K562 (cell line): ENCODE results near the gene STMP1. TPM values are rescaled to one million over a fixed set of nuclear protein-coding genes. Genes with fewer than 3 reads are reported as not detected.
A peak's percentile ranks its signal among the peaks of the same experiment; 100 is the strongest.

Experiments used
- ARID2 ChIP-seq: fragments of 450-650 bp; IDR thresholded peaks from 2 replicates; pipeline ENCODE4 v1.6.1; 2017; ENCODE audit warnings: antibody characterized with exemption, mild to moderate bottlenecking
- CBFA2T3 ChIP-seq: fragments of 450-650 bp; IDR thresholded peaks from 2 replicates; pipeline ENCODE4 v1.6.1; 2017
- CEBPG ChIP-seq, 3 experiments: fragments of 200-800 bp in 1 of 3; sonication (Bioruptor generic) in 1 of 3; sonication (generic) in 1 of 3; formaldehyde crosslinking in 1 of 3; IDR thresholded peaks in 2 of 3; conservative IDR thresholded peaks in 1 of 3; 2 replicates each; pipeline versions ENCODE4 v1.6.1 to v1.8.0; 2016 to 2022; ENCODE audit warnings: missing compliant biosample characterization in 2 of 3, missing genetic modification characterization in 2 of 3, mild to moderate bottlenecking in 1 of 3, missing genetic modification reagents in 1 of 3
- CHAMP1 ChIP-seq: fragments of 450-650 bp; IDR thresholded peaks from 2 replicates; pipeline ENCODE4 v1.6.1; 2016; ENCODE audit warnings: mild to moderate bottlenecking
- IRF1 ChIP-seq: sonication (generic); formaldehyde crosslinking; IDR thresholded peaks from 2 replicates; pipeline ENCODE4 v1.8.0; 2022; ENCODE audit warnings: missing genetic modification reagents, mild to moderate bottlenecking, borderline replicate concordance
- KDM2B ChIP-seq: fragments of 250-450 bp; sonication (Bioruptor Pico); IDR thresholded peaks from 2 replicates; pipeline ENCODE4 v1.8.0; 2021; ENCODE audit warnings: mild to moderate bottlenecking, moderate library complexity
- MTA3 ChIP-seq: fragments of 450-650 bp; formaldehyde crosslinking; IDR thresholded peaks from 2 replicates; pipeline ENCODE4 v1.6.1; 2017; ENCODE audit warnings: mild to moderate bottlenecking, borderline replicate concordance
- NCOA4 ChIP-seq: fragments of 450-650 bp; IDR thresholded peaks from 2 replicates; pipeline ENCODE4 v1.6.1; 2018; ENCODE audit warnings: mild to moderate bottlenecking; ENCODE audit not compliant: partially characterized antibody
- SAP30 ChIP-seq: fragments of 200-600 bp; sonication (generic); IDR thresholded peaks from 2 replicates; pipeline ENCODE4 v1.6.1; 2012; ENCODE audit warnings: borderline replicate concordance, low read depth, mild to moderate bottlenecking, moderate library complexity, low read length, control low read depth, inconsistent platforms; ENCODE audit not compliant: insufficient read depth, poor library complexity, severe bottlenecking
- TBP ChIP-seq: optimal IDR thresholded peaks from 2 replicates; pipeline ENCODE3; 2011; ENCODE audit warnings: low read depth, low read length, improper control_type of control experiment
- TCF15 ChIP-seq: fragments of 250-450 bp; sonication (Bioruptor Pico); IDR thresholded peaks from 2 replicates; pipeline ENCODE4 v1.8.0; 2022; ENCODE audit warnings: moderate library complexity, mild to moderate bottlenecking, inconsistent platforms
- THRB ChIP-seq: fragments of 450-650 bp; formaldehyde crosslinking; conservative IDR thresholded peaks from 2 replicates; pipeline ENCODE4 v1.4.0; 2022; ENCODE audit warnings: mild to moderate bottlenecking, missing genetic modification characterization
- ZBTB12 ChIP-seq: fragments of 250-450 bp; sonication (Bioruptor Pico); IDR thresholded peaks from 2 replicates; pipeline ENCODE4 v1.4.0; 2020
- ZNF445 ChIP-seq: fragments of 250-450 bp; sonication (Bioruptor Pico); IDR thresholded peaks from 2 replicates; pipeline ENCODE4 v1.4.0; 2020; ENCODE audit warnings: low read depth, mild to moderate bottlenecking, moderate library complexity
- ZNF518B ChIP-seq: fragments of 250-450 bp; sonication (Bioruptor Pico); IDR thresholded peaks from 2 replicates; pipeline ENCODE4 v1.5.0; 2021; ENCODE audit warnings: mild to moderate bottlenecking, moderate library complexity
- ZNF695 ChIP-seq: fragments of 450-650 bp; formaldehyde crosslinking; IDR thresholded peaks from 2 replicates; pipeline ENCODE4 v1.4.0; 2020; ENCODE audit warnings: mild to moderate bottlenecking, moderate library complexity
- polyA plus RNA-seq, 8 experiments: library from polyadenylated mRNA; depleted of rRNA in 4 of 8; stranded (reverse) in 5 of 8; unstranded in 3 of 8; fragments of >200 nt; fragmentation: Nextera tagmentation in 2 of 8; fragmentation: Illumina TruSeq in 1 of 8; extraction: Ambion mirVana in 2 of 8; extraction: Trizol in 1 of 8; gene quantifications; 2 replicates each; pipeline versions ENCODE4 v1.2.1 to v1.2.3, GENCODE V29; 2011 to 2014; ENCODE audit warnings: inconsistent platforms in 1 of 8, missing spikeins in 1 of 8
- total RNA-seq, 7 experiments: library from RNA; depleted of rRNA in 6 of 7; stranded (reverse); fragments of >200 nt in 6 of 7; fragmentation: Illumina TruSeq in 2 of 7; extraction: Trizol in 2 of 7; gene quantifications; 2 replicates each; pipeline versions ENCODE4 v1.2.1 to v1.2.3, GENCODE V29; 2011 to 2021; ENCODE audit warnings: low replicate concordance in 1 of 7

STMP1 gene
- total and polyA plus RNA-seq, 9 of the 15 experiments (the other 6 are each of a cell fraction or from before 2014, with no cell fraction given) = 10.6 to 249 (median 56.8) TPM

- TF ChIP-seq CHAMP1 (peak; percentile 83), TBP (peak; percentile 34), IRF1 (CRISPR knock-in tag) (no peak), CEBPG (CRISPR knock-in tag; IDR thresholded peaks at IDR 0.05) (peak; percentile 82), CEBPG (tag; conservative IDR thresholded peaks at IDR 0.05 in 1 of 2, IDR thresholded peaks at IDR 0.05 in 1 of 2) (peak; percentile 73 to 96), ZBTB12 (CRISPR knock-in tag) (no peak), ZNF445 (CRISPR knock-in tag) (no peak), TCF15 (CRISPR knock-in tag) (no peak), THRB (CRISPR knock-in tag) (no peak), SAP30 (no peak), CBFA2T3 (peak; percentile 95), ARID2 (no peak), KDM2B (CRISPR knock-in tag) (peak; percentile 14; the same call in 1 of the 2 replicates), MTA3 (no peak), NCOA4 (peak; percentile 72), ZNF518B (CRISPR knock-in tag) (no peak), ZNF695 (CRISPR knock-in tag) (no peak)
Observed at GRCh38 chr7:135664046-135664589, 1.8 kb downstream of the STMP1 start (continued).
